Testis (tissue), 3 donors: ENCODE data around the gene ZNG1F. TPM values are rescaled to one million over a fixed set of nuclear protein-coding genes. Genes with fewer than 3 reads are reported as not detected.
"Not testable (repeated sequence)": the region's sequence is repeated elsewhere in the genome, so short reads cannot be mapped to it uniquely, and the experiment has no call there.

Source experiments
- DNase-seq: peaks from one replicate; pipeline ENCODE4 v3.0.0-alpha.2; 2019
- H3K27ac ChIP-seq, 2 donors: fragments of 200-600 bp; sonication (generic); one replicate each; pipeline ENCODE4 v1.5.1; 2019
- H3K27me3 ChIP-seq: fragments of 200-600 bp; sonication (generic); one replicate; pipeline ENCODE4 v1.5.1; 2019
- H3K36me3 ChIP-seq: fragments of 200-600 bp; sonication (generic); one replicate; pipeline ENCODE4 v1.5.1; 2017; ENCODE audit warnings: low read depth; ENCODE audit errors: missing control alignments
- H3K4me1 ChIP-seq: fragments of 200-600 bp; sonication (generic); one replicate; pipeline ENCODE4 v1.5.1; 2019
- H3K4me3 ChIP-seq, 2 donors: fragments of 200-600 bp; sonication (generic); one replicate each; pipeline ENCODE4 v1.5.1; 2017 to 2019
- H3K9me3 ChIP-seq: fragments of 200-600 bp; sonication (generic); one replicate; pipeline ENCODE4 v1.5.1; 2017
- POLR2A ChIP-seq: fragments of 450-650 bp; IDR thresholded peaks from one replicate; pipeline ENCODE4 v1.6.1; 2017; ENCODE audit warnings: antibody characterized with exemption, mild to moderate bottlenecking, moderate library complexity
- WGBS, 2 donors: methylation state at CpG; one replicate each; pipeline ENCODE4 v1.1.5; 2018; 5-methylcytosine and 5-hydroxymethylcytosine counted together
- intact Hi-C: fragments of 100-400 bp; cut with DNase I; formaldehyde crosslinking; loops from one replicate; pipeline ENCODE4 v1.15.1; 2023; ENCODE audit warnings: low total_unique reads
- polyA plus RNA-seq: library from polyadenylated mRNA; stranded (reverse); fragments of 350-450 nt; fragmentation: Illumina TruSeq; extraction: RNeasy Lipid Tissue Mini Kit (QIAGEN cat#74804); gene quantifications from one replicate; pipeline ENCODE4 v1.2.3, GENCODE V29; 2014; ENCODE audit warnings: low read depth, low replicate concordance; ENCODE audit not compliant: insufficient read depth
- total RNA-seq, 2 donors: library from RNA; depleted of rRNA; stranded (reverse); fragments of >200 nt; gene quantifications; one replicate each; pipeline ENCODE4 v1.2.3, GENCODE V29; 2016
- TF ChIP-seq, protein P1 (sequence below), 3 experiments: fragments of 450-650 bp in 2 of 3; fragments of 200-600 bp in 1 of 3; sonication (generic) in 1 of 3; IDR thresholded peaks; one replicate each; pipeline ENCODE4 v1.5.1; 2016 to 2019; ENCODE audit warnings: antibody characterized with exemption in 3 of 3, mild to moderate bottlenecking in 2 of 3, moderate library complexity in 1 of 3

Gene ZNG1F
- total and polyA plus RNA-seq, 3 donors from 2014 or later = 15.5 to 22.5 (median 17.6) TPM

DNA sequence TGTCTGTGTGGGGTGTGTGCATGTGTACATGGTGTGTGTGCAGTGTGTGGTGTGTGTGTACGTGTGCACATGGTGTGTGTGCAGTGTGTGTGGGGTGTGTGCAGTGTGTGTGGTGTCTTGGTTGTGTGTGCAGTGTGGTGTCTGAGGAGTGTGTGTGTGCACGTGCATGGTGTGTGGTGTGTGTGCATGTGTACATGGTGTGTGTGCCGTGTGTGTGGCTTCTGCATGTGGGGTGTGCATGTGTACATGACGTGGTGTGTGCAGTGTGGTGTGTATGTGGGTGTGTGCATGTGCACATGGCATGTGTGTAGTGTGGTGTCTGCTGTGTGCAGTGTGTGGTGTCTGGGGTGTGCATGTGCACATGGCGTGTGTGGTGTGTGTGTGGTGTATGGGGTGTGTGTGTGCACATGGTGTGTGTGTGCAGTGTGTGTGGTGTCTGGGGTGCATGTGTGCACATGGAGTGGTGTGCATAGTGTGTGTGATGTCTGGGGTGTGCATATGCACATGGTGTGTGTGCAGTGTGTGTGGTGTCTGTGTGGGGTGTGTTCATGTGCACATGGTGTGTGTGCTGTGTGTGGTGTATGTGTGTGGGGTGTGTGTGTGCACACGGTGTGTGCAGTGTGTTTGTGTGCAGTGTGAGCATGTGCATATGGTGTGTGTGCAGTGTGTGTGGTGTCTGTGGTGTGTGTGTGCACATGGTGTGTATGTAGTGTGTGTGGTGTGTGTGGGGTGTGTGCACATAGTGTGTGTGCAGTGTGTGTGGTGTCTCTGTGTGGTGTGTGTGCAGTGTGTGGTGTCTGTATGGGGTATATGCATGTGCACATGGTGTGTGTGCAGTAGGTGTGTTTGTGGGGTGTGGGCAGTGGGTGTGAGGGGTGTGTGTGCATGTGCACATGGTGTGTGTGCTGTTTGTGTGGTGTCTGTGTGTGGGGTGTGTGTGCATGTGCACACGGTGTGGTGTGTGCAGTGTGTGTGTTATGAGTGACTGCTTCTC, 40.6 kb upstream of the ZNG1F start:
- TF ChIP-seq POLR2A = no peak
- TF ChIP-seq, protein P1, sequence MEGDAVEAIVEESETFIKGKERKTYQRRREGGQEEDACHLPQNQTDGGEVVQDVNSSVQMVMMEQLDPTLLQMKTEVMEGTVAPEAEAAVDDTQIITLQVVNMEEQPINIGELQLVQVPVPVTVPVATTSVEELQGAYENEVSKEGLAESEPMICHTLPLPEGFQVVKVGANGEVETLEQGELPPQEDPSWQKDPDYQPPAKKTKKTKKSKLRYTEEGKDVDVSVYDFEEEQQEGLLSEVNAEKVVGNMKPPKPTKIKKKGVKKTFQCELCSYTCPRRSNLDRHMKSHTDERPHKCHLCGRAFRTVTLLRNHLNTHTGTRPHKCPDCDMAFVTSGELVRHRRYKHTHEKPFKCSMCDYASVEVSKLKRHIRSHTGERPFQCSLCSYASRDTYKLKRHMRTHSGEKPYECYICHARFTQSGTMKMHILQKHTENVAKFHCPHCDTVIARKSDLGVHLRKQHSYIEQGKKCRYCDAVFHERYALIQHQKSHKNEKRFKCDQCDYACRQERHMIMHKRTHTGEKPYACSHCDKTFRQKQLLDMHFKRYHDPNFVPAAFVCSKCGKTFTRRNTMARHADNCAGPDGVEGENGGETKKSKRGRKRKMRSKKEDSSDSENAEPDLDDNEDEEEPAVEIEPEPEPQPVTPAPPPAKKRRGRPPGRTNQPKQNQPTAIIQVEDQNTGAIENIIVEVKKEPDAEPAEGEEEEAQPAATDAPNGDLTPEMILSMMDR (IDR thresholded peaks at IDR 0.05) = no peak
- no peaks in the 10 kb centered on the region for H3K36me3 ChIP-seq
- no peaks in the 10 kb centered on the region for H3K4me1 ChIP-seq
- H3K27ac ChIP-seq = no peak overlapping the region
- H3K4me3 ChIP-seq = no peak overlapping the region
- 48 to 49% methylated on average over 7 of the region's 7 CpGs for WGBS, 2 donors
- no peaks in the 10 kb centered on the region for H3K27me3 ChIP-seq
- intact Hi-C loops = no loop called here
- no peaks in the 10 kb centered on the region for H3K9me3 ChIP-seq
- no peak for DNase-seq

DNA sequence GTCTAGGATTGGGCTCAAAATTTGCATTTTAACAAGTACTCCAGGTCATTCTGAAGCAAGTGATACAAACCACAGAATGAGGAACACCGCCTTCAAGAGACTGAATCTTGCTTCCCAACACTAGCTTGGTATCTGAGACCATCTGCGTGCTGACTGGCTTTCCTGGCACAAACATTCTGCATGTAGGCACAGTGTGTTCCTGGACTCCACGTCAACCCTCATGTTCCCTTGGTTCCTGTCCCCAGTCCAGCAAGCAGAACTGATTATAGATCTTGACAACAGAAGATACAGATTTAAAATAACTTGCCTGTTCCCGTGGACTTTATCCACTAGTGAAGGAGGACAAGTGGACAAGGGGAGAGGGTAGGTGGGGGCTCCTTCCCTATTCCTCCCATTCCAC, 30.7 kb upstream of the ZNG1F start:
- intact Hi-C loops, H3K27me3 ChIP-seq, H3K36me3 ChIP-seq, H3K9me3 ChIP-seq, H3K4me3 ChIP-seq, DNase-seq, H3K4me1 ChIP-seq, H3K27ac ChIP-seq: not testable (repeated sequence)
- 55 to 71% methylated on average over 2 to 4 of the region's 4 CpGs for WGBS, 2 donors

DNA sequence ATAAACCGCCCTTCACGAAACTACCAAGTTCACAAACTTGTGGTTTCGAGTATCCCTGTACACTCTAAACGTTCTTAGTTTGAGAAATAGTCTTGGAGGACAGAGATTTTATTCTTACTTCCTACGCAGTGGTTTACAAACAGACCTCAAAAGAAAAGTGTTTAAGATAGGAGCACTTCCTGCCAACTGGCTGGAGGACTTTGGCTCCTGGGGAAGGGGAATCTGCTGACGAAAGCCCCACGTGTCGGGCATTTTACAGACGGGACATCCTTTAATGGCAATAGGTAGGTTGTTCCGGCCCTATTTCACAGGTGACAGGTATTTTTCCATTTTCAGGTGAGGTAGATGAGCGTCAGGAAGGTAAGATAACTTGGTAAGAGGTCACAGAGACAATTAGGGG, 678 bp downstream of the ZNG1F start:
- H3K4me3 ChIP-seq, intact Hi-C loops: not testable (repeated sequence)
- whole genome bisulfite sequencing, 2 donors = no CpG with 5 or more reads among the region's 11 CpGs

DNA sequence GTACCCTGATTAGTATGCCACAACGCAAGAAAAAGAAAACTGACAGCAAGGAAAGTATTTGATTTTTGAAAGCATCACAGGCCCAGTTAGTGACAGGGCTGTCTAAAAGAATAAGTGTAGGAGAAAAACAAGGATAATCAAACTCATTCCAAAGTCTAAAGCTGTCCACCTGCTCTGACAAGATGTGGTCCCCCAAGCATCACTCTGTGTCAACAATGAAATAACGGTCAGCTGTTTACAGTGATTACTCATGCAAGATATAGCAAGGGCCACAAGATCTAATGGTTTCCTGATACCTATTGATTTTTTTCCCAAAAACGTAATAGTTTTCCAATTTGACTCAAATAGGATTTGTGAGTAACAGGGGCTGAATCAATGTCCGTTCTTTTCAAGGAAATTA, 14.1 kb downstream of the ZNG1F start:
- DNase-seq, H3K9me3 ChIP-seq, H3K4me1 ChIP-seq, H3K27me3 ChIP-seq, H3K4me3 ChIP-seq, H3K36me3 ChIP-seq, H3K27ac ChIP-seq, intact Hi-C loops: not testable (repeated sequence)
- 88 to 94% methylated on average over 3 to 4 of the region's 4 CpGs for WGBS, 2 donors

More for the DNA sequence above, 678 bp downstream of the ZNG1F start:
- H3K36me3 ChIP-seq, H3K27ac ChIP-seq, H3K4me1 ChIP-seq, DNase-seq, H3K9me3 ChIP-seq, H3K27me3 ChIP-seq: not testable (repeated sequence)

DNA sequence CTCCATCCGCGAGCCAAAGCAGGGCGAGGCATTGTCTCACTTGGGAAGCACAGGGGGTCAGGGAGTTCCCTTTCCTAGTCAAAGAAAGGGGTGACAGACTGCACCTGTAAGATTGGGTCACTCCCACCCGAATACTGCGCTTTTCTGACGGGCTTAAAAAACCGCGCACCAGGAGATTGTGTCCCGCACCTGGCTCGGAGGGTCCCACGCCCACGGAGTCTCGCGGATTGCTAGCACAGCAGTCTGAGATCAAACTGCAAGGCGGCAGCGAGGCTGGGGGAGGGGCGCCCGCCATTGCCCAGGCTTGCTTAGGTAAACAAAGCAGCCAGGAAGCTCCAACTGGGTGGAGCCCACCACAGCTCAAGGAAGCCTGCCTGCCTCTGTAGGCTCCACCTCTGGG, 39.0 kb downstream of the ZNG1F start:
- H3K4me3 ChIP-seq, DNase-seq, H3K27me3 ChIP-seq, H3K9me3 ChIP-seq, intact Hi-C loops, H3K27ac ChIP-seq, H3K36me3 ChIP-seq, H3K4me1 ChIP-seq: not testable (repeated sequence)
- whole genome bisulfite sequencing, 2 donors = 88% methylated on average over 15 of the region's 18 CpGs; no CpG with 5 or more reads in 1 of the 2 donors

DNA sequence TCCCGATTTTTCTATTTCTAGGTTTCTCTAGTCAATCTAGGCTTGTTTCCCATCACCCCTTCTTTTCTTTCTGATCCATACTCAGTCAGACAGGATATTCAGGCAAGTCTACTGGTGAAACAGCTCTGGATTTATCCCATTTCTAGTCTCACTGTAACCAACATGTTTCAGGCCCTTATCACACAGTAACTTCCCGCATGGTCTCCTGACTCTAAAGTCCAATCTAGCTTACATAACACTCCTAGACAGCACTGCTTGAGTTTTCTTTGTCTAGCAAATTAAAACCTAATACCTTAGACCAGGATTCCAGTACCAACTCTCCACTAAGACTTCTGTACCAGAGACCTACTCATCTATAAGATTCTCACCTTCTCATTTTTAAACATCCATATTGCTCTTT, 47.2 kb downstream of the ZNG1F start:
- intact Hi-C loops, H3K4me1 ChIP-seq: not testable (repeated sequence)

DNA sequence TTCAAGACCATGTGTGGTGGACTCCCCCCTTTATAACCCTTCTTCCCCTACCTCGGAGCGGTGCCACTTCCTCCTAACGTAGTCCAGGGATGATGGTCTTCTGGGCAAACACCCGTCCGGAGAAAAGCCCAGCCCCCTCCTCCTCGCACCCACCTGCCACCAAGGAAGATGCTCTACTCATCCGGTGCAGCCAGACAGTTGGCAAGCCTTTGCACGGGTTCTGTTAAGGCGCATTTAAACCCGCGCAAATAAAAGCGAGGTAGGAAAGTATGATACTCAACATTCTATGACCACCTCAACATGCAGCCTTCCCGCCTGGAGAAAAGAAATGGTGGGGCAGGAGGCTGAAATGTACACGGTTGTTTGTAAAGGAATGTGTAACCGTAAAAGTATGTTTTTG, 60.5 kb downstream of the ZNG1F start, which contains the start of gene FOXD4L6:
Gene FOXD4L6 (minus strand): TSS at position 101 of the 400 bp plus-strand sequence. CDS start 298 bp downstream, outside the sequence.
- H3K4me1 ChIP-seq, H3K4me3 ChIP-seq, H3K27ac ChIP-seq, H3K9me3 ChIP-seq, H3K27me3 ChIP-seq, DNase-seq, intact Hi-C loops, H3K36me3 ChIP-seq: not testable (repeated sequence)
- whole genome bisulfite sequencing, 2 donors = 70% methylated on average over 2 of the region's 15 CpGs; no CpG with 5 or more reads in 1 of the 2 donors

More for the DNA sequence above, 47.2 kb downstream of the ZNG1F start:
- not testable (repeated sequence) for H3K27me3 ChIP-seq, DNase-seq, H3K36me3 ChIP-seq, H3K4me3 ChIP-seq, H3K27ac ChIP-seq, H3K9me3 ChIP-seq
- WGBS, 2 donors = 100% methylated on average over 1 to 2 of the region's 2 CpGs

DNA sequence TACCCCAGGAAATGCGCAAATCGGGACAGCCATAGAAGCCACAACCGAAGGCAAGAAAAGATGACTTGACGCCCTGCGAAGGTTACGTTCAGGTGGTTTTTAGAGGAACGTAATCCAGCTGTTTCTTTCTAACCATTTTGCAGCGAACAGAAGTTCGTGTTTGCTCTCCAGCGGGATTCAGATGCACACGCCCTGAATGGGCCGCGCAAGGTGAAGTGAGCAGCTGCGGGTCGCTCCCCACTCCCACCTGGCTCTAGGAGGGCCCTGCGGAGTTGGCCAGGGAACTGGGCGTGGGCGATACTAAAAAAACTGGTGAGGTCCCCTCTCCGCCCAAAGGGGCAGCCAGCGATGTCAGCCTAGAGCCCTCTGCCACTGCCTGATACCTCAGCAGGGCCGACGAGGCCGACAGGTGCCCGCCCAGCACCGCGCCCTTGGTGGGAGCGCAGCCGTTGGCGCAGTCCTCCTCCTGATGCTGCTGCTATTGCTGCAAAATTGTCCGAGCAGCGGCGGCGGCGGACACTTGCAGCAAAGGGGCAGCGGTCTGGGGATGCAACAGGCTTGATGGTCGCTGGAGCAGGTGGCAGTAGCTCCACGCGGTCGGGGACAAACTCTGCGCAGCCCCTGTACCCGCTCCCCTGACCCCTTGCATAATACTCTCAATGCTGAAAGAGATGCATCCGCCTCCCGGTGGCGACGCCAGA, 62.2 kb downstream of the ZNG1F start:
- H3K27ac ChIP-seq, DNase-seq, intact Hi-C loops, H3K36me3 ChIP-seq, H3K4me3 ChIP-seq, H3K27me3 ChIP-seq, H3K9me3 ChIP-seq, H3K4me1 ChIP-seq: not testable (repeated sequence)
- WGBS, 2 donors = no CpG with 5 or more reads among the region's 45 CpGs

DNA sequence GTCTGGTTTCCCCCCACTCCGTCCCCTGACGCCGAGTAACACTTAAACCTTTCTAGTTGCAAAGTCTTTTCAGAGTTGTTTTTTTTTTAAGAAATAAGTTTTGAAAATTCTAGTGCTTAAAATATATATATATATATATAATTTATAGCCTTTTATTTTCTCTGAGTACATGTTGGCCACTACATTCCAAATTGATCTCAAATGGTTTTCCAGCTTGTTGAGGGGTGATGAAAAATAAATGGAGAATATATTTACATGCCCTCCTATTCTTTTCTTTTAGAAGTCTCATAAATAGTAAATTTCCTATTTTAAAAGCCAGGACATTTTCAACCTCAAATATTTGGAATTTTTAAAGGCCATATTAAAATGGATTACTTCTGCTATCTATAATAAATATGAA, 63.2 kb downstream of the ZNG1F start:
- H3K4me1 ChIP-seq, DNase-seq, H3K36me3 ChIP-seq, H3K27me3 ChIP-seq, H3K27ac ChIP-seq, intact Hi-C loops, H3K9me3 ChIP-seq, H3K4me3 ChIP-seq: not testable (repeated sequence)
- 0 to 27% methylated on average over 2 to 3 of the region's 3 CpGs for WGBS, 2 donors

DNA sequence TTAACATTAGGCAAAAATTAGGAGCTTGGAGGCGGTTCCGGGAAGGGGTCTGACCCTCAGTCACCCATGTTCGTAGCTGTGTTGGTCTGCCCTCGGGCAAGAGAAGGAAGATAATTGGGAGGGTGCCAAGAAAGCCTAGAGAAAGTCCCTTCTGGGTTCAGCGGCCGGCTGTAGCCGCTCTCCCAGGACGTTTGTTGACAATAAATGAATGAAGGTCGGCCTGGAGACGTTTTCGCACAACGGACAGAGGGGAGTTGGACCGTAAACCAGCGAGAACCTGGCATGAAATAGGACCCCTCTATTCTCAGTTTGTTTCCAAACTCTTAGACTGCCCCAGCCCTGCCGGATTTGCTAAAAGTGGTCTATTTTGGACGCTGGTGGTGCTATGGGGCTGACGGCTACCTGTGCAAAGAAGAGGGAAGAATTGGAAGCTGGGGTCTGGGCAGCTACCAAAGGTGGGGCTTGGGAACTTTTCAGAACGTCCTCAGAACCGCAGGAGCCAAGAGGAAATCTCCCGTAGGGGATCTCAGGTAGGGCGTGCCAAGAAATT, 63.9 kb downstream of the ZNG1F start:
- H3K4me1 ChIP-seq, intact Hi-C loops: not testable (repeated sequence)
- WGBS, 2 donors = no CpG with 5 or more reads among the region's 21 CpGs

More for the DNA sequence above, 63.9 kb downstream of the ZNG1F start:
- H3K9me3 ChIP-seq, H3K27ac ChIP-seq, H3K27me3 ChIP-seq, H3K4me3 ChIP-seq, H3K36me3 ChIP-seq, DNase-seq: not testable (repeated sequence)
